RWPE2 (cell line): ENCODE results near the gene HOXA13.
A peak's percentile ranks its signal among the peaks of the same experiment; 100 is the strongest.

Experiments
- ATAC-seq: fragments of 200-7000 bp; cut with Tn5 transposase; 3 replicates; pipeline ENCODE4 v1.9.1; 2021; ENCODE audit warnings: low read depth
- DNase-seq: peaks from one replicate; pipeline ENCODE4 v3.0.0-alpha.2; 2020; ENCODE audit warnings: low spot score
- H3K27ac ChIP-seq: fragments of 450-650 bp; 2 replicates; pipeline ENCODE4 v1.5.1; 2017; ENCODE audit warnings: mild to moderate bottlenecking; ENCODE audit not compliant: poor library complexity, severe bottlenecking
- H3K27me3 ChIP-seq: fragments of 250-450 bp; sonication (Bioruptor Pico); 2 replicates; pipeline ENCODE4 v1.5.1; 2021; ENCODE audit warnings: mild to moderate bottlenecking, moderate library complexity; ENCODE audit not compliant: insufficient read depth, poor library complexity, severe bottlenecking
- H3K36me3 ChIP-seq: fragments of 250-450 bp; sonication (Bioruptor Pico); 2 replicates; pipeline ENCODE4 v1.5.1; 2020; ENCODE audit warnings: low read depth, mild to moderate bottlenecking, moderate library complexity
- H3K4me1 ChIP-seq: fragments of 250-450 bp; sonication (Bioruptor Pico); 2 replicates; pipeline ENCODE4 v1.5.1; 2021; ENCODE audit warnings: mild to moderate bottlenecking, moderate library complexity; ENCODE audit not compliant: insufficient read depth, poor library complexity, severe bottlenecking
- H3K4me3 ChIP-seq: fragments of 250-450 bp; sonication (Bioruptor Pico); 2 replicates; pipeline ENCODE4 v1.5.1; 2021; ENCODE audit warnings: mild to moderate bottlenecking, moderate library complexity; ENCODE audit not compliant: severe bottlenecking
- H3K9me3 ChIP-seq: fragments of 250-450 bp; sonication (Bioruptor Pico); 2 replicates; pipeline ENCODE4 v1.5.1; 2021; ENCODE audit warnings: mild to moderate bottlenecking, moderate library complexity; ENCODE audit not compliant: severe bottlenecking
- CTCF ChIP-seq: fragments of 450-650 bp; IDR thresholded peaks from one replicate; pipeline ENCODE4 v1.5.1; 2017; ENCODE audit warnings: mild to moderate bottlenecking, moderate library complexity; ENCODE audit not compliant: poor library complexity, severe bottlenecking

Gene HOXA13

GRCh38 chr7:27176962-27177794 lies 22.7 kb downstream of the HOXA13 start:
- peak; percentile 56 for DNase-seq
- no peaks in the 10 kb centered on the region for H3K27me3 ChIP-seq
- H3K9me3 ChIP-seq: no peaks in the 10 kb centered on the region
- peak overlapping the region; percentile 93 for H3K27ac ChIP-seq
- H3K36me3 ChIP-seq: no peaks in the 10 kb centered on the region
- H3K4me3 ChIP-seq: peak overlapping the region; percentile 33
- H3K4me1 ChIP-seq: peaks cover 26% of the 10 kb centered on the region
- TF ChIP-seq CTCF: no peak
- no peak for ATAC-seq

GRCh38 chr7:27176524-27176845 lies 23.4 kb downstream of the HOXA13 start:
- Histone ChIP-seq H3K4me3 (peak overlapping the region; percentile 14), H3K9me3 (no peaks in the 10 kb centered on the region), H3K27me3 (no peaks in the 10 kb centered on the region), H3K4me1 (peaks cover 26% of the 10 kb centered on the region), H3K27ac (peak overlapping the region; percentile 93), H3K36me3 (no peaks in the 10 kb centered on the region)
- DNase-seq (peak; percentile 60), ATAC-seq (no peak)
- no peak for TF ChIP-seq CTCF

GRCh38 chr7:27175626-27176523 lies 24.0 kb downstream of the HOXA13 start:
- ATAC-seq (peak; percentile 2; the same call in 2 of the 3 replicates), DNase-seq (peak; percentile 67)
- peaks cover 1% of the 10 kb centered on the region; the same call in 1 of the 2 replicates for H3K36me3 ChIP-seq
- peaks cover 26% of the 10 kb centered on the region for H3K4me1 ChIP-seq
- peak overlapping the region; percentile 93 for H3K27ac ChIP-seq
- H3K27me3 ChIP-seq: no peaks in the 10 kb centered on the region
- H3K9me3 ChIP-seq: no peaks in the 10 kb centered on the region
- no peak for TF ChIP-seq CTCF
- peak overlapping the region; percentile 14 for H3K4me3 ChIP-seq

- Histone ChIP-seq H3K27ac (peak overlapping the region; percentile 93), H3K36me3 (peaks cover 6% of the 10 kb centered on the region; the same call in 1 of the 2 replicates), H3K4me3 (peak overlapping the region; percentile 54), H3K4me1 (peaks cover 20% of the 10 kb centered on the region), H3K27me3 (no peaks in the 10 kb centered on the region), H3K9me3 (no peaks in the 10 kb centered on the region)
- ATAC-seq (peak; percentile 10), DNase-seq (peak; percentile 50)
- no peak for TF ChIP-seq CTCF
Measured at GRCh38 chr7:27174874-27175625, 24.8 kb downstream of the HOXA13 start.
